Measurements from ENCODE around the gene OR2F1.

- TF ChIP-seq ZFP3 (CRISPR knock-in tag; IDR thresholded peaks at IDR 0.05) (no peak), SNAI2 (CRISPR knock-in tag; IDR thresholded peaks at IDR 0.05) (no peak), CSRNP3 (CRISPR knock-in tag; IDR thresholded peaks at IDR 0.05) (no peak), GLIS3 (CRISPR knock-in tag; IDR thresholded peaks at IDR 0.05) (no peak), ARNTL (CRISPR knock-in tag; IDR thresholded peaks at IDR 0.05; ENCODE audit: borderline replicate concordance, low read depth) (no peak)
Measured at GRCh38 chr7:143931739-143932138, 22.9 kb upstream of the OR2F1 start.
